ENCODE data around the gene GNAL.
"Not testable (repeated sequence)": the region's sequence is repeated elsewhere in the genome, so short reads cannot be mapped to it uniquely, and the experiment has no call there.

The GNAL gene

DNA sequence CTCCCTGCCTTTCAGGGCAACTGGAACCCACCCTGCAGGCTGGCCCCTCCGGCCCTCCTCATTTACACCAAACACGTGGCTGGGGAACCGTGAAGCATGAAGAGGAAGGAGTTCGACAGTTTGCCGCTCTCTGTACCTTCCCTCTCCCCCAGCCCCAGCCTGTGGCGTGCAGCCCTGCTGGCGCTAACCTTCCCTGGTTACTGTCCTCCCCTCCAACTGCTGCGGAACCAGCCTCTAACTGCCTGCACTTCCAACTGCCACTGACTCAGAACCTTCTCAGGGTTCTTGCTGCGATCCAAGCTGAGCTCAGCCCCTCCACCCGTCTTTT is 19.2 kb upstream of the GNAL start:
- no peak for DNase-seq

GRCh38 chr18:11671156-11671555 is 17.9 kb upstream of the GNAL start:
- no peak for DNase-seq

- DNase-seq = no peak
Measured at GRCh38 chr18:11672198-11672597, 16.9 kb upstream of the GNAL start.

DNA sequence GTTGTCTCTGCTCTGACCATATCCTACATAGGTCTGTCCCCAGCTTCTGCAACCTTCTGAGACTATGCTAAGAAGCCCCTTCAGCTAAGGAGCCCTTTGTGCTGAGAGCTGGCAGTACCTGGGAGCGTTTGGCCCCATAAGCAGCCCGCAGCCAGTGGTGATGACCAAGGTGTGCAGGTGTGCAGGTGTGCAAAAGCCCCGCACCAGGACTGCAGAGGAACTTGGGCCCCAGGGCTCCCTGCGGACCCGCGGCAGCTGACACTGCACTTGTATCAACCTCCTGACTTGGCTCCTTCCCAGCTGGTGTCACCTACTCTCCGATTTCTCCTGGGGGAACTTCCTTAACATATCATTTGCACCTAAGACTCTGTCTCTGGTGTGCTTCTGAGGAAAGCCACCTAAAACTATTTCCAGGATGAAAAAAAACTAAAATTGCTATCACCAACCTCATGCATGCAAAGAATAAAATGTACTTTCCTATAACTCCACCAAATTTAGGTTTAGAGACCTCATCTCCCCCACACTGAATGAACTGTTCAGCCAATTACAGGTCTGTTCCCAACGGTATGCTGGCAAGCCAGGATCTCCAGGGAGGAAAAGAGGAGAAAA is 16.1 kb upstream of the GNAL start:
- DNase-seq = no peak

DNA sequence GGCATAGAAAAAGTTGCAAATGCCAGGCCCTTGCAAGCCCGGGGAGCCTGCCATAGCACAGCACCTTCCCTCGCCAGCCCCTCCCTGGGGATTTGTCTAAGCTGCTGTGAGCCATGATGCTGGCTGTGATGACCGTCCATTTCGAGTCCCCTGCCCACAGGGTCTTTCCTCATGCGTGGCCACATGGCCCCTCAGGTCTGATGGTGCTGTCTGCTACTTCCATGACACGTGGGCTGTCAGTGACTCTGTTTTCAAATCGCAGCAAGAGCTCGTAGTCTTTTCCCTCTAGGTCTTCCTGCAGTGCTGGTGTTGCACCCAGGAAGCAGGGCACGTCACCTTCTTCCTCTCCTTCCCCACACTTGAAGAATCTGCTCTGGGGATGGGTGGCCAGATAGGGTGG is 15.5 kb upstream of the GNAL start:
- no peak for DNase-seq

GRCh38 chr18:11674119-11674518 is 14.9 kb upstream of the GNAL start:
- no peak for DNase-seq

DNA sequence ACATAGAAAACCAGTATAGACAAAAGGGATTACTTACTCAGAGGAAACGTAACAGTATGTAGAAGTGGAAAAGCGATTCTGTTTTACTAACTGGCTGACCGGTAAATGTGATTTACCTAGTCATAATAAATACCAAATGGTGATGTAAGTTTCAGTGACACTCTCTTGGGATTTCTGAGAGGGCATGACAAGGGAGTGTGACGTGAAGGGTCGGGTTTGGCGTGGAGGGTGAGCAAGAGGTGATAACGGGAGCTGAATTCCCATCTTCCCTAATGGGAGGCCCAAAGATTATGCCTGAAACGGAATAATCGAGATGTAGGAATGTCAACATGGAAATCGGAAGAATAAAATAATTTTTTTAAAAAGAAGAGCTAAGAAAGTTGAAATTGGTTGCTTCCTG is 12.7 kb upstream of the GNAL start:
- no peak for DNase-seq

DNA sequence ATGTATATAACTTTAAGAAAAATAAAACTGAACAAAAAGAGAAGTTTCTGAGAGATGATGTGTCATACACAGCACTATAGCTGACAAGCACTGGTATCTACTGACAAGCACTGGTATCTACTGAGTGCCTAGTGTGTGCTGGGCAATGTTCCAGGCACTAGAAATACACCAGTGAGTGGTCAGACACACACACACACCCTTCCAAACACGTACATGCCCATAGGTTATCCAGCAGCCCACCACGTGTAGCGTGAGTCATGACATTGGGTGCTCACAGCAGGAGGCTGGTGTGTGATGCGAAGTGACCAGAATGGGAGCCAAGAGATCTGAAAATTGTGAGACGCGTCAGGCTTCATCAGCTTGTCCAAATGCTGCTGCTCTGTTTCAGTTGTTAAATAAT is 12.2 kb upstream of the GNAL start:
- no peak for DNase-seq

- DNase-seq = no peak
Measured at GRCh38 chr18:11678211-11678610, 10.9 kb upstream of the GNAL start.

DNA sequence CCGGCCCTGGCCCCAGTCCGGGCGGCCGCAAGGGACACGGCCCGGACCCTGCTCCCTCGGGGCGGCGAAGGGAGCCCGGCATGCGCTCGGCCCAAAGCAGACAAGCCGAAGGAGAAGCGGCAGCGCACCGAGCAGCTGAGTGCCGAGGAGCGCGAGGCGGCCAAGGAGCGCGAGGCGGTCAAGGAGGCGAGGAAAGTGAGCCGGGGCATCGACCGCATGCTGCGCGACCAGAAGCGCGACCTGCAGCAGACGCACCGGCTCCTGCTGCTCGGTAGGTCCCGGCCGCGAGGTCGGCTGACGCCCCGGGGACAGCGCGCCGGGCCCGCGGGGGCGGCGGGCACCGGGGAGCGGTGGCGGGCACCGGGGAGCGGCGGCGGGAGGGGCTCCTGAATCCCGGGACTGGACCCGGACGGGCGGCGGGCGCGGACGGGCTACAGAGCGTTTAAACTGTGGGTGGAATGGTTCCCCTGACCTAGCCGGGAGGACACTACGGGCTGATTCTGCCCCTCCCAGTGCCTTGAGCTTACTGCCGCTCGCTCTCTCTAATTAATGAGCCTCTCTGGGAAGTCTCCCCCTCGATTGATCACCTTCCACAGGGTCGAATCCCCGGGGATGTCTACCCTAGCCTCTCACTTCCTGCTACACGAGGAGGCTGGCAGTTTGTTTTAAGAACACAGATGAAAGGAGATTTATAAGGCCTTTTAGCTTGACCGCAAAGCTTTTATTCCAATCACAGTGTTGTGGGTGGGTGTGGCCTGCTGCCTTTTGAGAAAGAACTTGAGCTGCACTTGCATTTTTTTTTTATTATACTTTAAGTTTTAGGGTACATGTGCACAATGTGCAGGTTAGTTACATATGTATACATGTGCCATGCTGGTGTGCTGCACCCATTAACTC is 853 bp downstream of the GNAL start:
- peak; percentile 20 for DNase-seq

DNA sequence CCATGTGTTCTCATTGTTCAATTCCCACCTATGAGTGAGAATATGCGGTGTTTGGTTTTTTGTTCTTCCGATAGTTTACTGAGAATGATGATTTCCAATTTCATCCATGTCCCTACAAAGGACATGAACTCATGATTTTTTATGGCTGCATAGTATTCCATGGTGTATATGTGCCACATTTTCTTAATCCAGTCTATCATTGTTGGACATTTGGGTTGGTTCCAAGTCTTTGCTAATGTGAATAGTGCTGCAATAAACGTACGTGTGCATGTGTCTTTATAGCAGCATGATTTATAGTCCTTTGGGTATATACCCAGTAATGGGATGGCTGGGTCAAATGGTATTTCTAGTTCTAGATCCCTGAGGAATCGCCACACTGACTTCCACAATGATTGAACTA is 1.6 kb downstream of the GNAL start:
- not testable (repeated sequence) for DNase-seq

DNA sequence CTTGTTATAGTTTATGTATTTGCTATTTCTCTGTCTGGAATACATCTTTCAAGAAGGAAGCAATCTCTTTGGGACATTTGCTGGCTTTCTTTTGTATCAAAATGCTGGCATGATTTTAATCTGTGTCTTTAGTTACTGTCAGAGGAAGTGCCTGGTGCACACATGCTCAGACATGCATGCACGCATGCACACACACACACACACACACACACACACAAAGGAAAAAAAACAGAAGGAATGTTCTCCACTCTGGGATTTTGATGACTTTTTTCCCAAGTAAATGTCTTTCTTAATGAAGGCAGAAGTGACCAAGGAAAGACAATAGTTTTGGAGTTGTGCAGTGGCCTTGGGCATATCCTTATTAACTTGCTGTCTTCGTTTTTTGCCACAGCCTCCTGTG is 6.7 kb downstream of the GNAL start:
- no peak for DNase-seq

DNA sequence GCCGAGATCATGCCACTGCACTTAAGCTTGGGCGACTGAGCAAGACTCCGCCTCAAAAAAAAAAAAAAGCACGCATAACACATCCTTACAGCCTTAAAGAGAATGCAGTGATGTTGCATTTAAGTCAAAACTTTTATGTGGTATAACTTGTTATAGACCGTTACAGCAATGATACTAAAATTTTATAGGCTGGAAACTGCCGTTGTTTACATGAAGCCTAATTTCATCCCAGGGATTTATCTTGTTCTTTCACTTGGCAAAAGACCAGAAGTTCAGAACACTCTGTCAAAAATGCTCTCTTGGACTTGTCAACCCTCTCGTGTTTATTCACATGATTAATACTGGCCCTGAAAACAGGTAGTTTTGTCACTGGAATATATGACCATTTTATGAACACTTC is 7.4 kb downstream of the GNAL start:
- DNase-seq = no peak

DNA sequence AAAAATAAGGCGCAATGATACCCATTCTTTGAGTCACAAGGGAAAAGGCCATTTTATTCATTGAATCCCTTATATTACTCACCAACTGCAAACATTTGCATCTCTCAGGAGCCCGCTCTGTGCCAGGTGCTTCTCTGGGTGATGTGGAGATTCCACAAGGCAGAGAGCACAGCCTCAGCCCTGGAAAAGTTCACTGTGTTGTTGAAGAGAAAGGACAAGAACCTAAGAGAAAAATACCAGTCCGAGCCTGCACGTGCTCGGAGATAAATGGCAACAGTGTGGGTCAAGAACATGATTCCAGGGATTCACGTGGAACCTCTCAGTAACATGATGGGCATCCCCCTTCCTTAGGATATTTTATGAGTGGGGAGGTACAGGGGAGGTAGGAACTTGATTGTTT is 11.8 kb downstream of the GNAL start:
- no peak for DNase-seq

DNA sequence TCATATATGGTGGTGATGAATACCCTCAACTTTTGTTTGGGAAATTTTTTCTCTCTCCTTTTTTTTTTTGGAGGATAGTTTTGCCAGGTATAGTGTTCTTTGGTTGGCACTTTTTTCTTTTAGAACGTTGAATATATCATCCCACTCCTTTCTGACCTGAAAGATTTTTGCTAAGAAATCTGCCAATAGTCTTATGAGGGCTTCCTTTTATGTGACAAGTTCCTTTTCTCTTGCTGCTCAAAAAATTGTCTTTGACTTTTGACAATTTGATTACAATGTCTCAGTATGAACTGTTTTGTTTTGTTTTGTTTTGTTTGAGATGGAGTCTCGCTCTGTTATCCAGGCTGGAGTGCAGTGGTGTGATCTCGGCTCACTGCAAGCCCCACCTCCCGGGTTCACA is 21.5 kb downstream of the GNAL start:
- DNase-seq = no peak

GRCh38 chr18:11713756-11714155 is 24.7 kb downstream of the GNAL start:
- no peak for DNase-seq

DNA sequence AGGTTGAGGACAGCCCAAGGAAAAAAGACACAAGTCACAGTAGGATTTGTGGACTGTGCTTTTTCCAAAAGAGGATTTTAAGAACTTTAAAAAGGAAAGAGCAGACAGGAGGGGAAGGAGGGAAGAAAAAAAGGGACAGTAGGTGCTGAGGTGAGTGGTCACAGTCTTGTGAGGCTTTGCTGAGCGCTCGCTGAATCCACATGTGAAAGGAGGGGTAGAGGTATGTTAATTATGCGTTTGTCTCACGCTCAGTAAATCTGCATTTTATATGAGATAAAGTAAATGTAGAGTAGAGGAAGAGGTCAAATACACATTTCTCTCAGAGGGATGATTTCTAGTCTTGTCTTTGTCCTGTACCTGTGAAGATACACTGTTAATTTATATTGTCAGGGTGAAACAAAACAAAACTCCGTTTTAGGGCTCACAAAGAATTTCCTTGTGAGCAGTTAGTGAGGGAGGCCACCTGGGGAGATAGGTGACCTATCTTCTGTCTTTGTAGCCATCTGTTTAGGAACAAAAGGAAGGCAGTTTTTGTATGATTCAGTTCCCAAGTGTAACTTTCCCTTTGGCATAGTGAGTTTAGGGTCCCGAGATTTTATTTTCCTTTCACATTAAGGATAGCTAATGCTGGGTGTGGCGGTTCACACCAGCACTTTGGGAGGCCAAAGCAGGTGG is 25.3 kb downstream of the GNAL start:
- no peak for DNase-seq

DNA sequence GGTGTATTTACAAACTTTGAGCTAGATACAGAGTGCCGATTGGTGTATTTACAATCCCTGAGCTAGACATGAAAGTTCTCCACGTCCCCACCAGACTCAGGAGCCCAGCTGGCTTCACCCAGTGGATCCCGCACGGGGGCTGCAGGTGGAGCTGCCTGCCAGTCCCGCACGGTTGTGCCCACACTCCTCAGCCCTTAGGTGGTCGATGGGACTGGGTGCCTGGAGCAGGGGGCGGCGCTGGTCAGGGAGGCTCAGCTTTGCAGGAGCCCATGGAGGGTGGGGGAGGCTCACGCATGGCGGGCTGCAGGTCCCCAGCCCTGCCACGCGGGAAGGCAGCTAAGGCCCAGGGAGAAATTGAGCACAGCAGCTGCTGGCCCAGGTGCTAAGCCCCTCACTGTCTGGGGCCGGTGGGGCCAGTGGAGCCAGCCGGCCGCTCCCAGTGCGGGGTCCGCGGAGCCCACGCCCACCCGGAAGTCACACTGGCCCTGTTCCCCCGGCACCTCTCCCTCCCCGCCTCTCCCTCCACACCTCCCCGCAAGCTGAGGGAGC is 27.8 kb downstream of the GNAL start:
- DNase-seq = not testable (repeated sequence)

DNA sequence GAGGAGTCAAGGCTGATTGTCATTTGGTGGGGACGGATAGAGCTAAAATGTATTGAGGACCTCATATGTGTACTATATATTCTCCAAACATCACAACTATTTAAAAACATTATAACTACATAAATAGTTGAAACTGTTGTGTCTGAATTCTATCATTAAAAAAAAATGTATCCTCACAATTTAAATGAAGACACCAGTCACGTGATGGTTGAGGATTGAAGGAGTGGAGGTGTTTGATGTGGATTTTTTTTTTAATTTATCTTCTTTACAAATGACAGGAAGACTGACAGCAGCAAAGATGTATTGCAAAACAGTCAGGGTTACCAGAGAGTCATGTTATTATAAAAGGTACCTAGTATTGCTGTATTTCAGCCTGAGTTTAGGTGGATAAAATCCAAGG is 30.0 kb downstream of the GNAL start:
- no peak for DNase-seq

- no peak for DNase-seq
Measured at GRCh38 chr18:11719621-11720020, 30.6 kb downstream of the GNAL start.

DNA sequence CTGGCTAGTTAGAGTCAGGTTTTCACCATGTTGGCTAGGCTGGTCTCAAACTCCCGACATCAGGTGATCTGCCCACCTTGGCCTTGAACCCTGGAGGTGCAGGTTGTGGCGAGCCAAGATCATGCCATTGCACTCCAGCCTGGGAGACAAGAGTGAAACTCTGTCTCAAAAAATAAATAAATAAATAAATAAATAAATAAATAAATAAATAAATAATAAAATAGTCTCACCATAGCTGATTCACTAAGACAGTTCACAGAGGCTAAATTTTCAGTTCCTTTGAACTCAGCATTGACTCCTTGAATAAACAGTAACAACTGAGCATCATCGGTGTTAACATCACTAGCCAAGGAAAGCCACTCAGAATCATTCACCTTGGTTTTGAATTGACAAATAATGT is 32.7 kb downstream of the GNAL start:
- no peak for DNase-seq

- no peak for DNase-seq
Measured at GRCh38 chr18:11724781-11725180, 35.7 kb downstream of the GNAL start.

DNA sequence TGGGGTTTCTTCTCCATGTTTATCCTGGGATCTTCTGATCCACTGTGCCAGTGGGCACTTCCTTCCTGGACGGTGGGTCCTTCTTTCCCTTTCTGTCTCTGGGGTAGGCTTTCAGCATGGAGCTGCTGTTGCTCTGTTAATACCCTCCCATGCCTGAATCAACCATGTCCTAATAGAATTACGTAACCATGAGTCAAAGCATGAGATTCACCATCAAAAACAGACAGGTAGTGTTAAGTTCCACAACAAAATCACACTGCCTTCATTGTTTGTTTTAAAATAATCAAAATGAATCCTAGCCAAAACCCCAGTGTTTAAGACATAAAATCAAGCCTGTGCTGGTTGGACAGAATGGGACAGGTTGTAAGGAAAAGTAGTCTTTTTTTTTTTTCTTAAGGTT is 37.5 kb downstream of the GNAL start:
- no peak for DNase-seq

DNA sequence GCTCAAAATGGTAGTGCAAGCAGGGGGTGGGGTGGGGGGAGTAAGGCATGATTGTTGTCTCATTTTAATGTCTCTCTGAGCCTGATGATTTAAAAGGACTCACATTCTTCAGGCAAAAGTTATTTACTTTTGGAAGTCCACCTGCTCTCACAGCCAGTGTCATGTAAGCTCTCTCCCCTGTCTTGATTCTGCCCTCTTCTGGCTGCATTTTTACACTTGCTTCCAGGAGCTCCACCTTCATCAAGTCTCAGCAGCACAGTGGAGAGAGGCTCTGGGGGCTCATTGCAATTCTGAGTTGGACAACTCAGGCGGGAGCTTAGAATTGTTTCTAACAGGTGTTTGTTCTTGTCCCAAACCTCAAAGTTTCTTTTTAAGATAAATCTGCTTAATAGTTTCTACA is 39.2 kb downstream of the GNAL start:
- DNase-seq = no peak

All from activated CD4-positive, alpha-beta T cell treated with anti-CD3 and anti-CD28 coated beads for 48 hours (primary cell).